NCI-H82 (cell line): ENCODE data around the gene FZD10.
A peak's percentile ranks its signal among the peaks of the same experiment; 100 is the strongest.

Experiments used
- DNase-seq: peaks from one replicate; lab custom pipeline; 2025; lab: John Stamatoyannopoulos, UW

FZD10 gene, protein sequence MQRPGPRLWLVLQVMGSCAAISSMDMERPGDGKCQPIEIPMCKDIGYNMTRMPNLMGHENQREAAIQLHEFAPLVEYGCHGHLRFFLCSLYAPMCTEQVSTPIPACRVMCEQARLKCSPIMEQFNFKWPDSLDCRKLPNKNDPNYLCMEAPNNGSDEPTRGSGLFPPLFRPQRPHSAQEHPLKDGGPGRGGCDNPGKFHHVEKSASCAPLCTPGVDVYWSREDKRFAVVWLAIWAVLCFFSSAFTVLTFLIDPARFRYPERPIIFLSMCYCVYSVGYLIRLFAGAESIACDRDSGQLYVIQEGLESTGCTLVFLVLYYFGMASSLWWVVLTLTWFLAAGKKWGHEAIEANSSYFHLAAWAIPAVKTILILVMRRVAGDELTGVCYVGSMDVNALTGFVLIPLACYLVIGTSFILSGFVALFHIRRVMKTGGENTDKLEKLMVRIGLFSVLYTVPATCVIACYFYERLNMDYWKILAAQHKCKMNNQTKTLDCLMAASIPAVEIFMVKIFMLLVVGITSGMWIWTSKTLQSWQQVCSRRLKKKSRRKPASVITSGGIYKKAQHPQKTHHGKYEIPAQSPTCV

DNA sequence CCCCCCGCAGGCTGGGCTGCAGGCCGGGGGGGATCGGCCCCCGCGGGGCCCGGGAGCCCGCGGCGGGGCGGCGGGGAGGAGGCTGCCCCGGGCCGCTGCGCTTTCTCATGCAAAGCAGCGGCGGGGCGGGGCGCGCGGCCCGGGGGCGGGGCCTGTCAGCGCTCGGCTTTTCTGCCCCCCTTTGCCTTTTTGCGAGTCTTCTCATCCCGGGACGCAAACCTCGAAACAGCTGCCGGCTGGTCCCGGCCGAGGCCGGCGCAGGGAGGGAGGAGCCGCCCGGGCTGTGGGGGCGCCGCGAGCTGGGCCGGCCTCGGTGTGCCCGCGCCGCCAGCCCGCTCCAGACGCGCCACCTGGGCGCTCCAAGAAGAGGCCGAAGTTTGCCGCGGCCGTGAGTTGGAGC lies at the start of gene FZD10:
Gene FZD10 (plus strand): TSS at position 198 of the 400 bp plus-strand sequence. CDS start 479 bp downstream, outside the sequence.
- DNase-seq = peak; percentile 18

- no peak for DNase-seq
These were observed 47.3 kb upstream of the FZD10 start for GRCh38 chr12:130114952-130115351.

GRCh38 chr12:130115646-130116045 lies 46.6 kb upstream of the FZD10 start:
- DNase-seq = no peak

- DNase-seq = no peak
These were observed 45.5 kb upstream of the FZD10 start for GRCh38 chr12:130116791-130117190.

GRCh38 chr12:130117233-130117632 lies 45.0 kb upstream of the FZD10 start:
- no peak for DNase-seq

- no peak for DNase-seq
These were observed 44.6 kb upstream of the FZD10 start for GRCh38 chr12:130117701-130118100.

DNA sequence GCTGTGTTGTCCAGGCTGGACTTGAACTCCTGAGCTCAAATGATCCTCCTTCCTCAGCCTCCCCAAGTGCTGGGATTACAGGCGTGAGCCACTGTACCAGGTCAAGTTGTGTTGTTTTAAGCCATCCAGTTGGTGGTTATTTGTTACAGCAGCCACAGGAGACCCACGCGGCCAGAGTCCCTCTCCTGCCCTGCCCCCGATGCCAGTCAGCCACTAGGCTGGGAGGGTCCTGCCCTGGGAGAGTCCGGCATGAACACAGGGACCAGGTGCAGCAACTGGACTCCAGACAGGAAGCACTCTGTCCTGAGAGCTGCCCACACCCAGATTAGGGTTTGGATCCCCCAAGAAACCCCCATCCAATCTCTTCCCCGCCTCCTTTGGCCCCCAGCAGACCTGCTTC lies 44.1 kb upstream of the FZD10 start:
- DNase-seq = no peak

DNA sequence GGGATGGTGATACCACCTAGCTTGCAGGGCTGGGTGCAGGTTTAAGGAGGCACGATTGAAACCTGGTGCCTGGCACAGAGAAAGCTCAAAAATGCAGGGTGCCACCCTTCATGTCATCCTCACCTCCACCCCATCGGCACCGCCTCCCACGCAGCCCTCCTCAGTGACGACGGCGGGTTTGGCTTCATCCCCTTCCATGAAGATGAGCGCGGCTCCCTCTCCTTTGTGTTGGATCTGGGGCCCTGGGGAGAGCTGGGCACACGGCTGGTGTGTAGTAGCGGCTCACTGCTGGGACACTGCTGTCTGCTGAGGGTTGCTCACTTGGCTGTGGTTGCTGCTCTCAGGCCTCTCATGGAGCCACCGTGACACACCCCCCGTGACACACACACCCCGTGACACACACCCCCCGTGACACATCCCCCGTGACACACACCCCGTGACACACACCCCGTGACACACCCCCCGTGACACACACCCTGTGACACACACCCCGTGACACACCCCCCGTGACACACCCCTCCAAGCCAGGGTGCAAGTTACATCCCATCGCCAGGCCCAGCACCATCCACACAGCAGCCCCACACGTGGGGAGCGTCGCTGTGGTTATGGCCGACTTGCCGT lies 42.9 kb upstream of the FZD10 start:
- DNase-seq = no peak

DNA sequence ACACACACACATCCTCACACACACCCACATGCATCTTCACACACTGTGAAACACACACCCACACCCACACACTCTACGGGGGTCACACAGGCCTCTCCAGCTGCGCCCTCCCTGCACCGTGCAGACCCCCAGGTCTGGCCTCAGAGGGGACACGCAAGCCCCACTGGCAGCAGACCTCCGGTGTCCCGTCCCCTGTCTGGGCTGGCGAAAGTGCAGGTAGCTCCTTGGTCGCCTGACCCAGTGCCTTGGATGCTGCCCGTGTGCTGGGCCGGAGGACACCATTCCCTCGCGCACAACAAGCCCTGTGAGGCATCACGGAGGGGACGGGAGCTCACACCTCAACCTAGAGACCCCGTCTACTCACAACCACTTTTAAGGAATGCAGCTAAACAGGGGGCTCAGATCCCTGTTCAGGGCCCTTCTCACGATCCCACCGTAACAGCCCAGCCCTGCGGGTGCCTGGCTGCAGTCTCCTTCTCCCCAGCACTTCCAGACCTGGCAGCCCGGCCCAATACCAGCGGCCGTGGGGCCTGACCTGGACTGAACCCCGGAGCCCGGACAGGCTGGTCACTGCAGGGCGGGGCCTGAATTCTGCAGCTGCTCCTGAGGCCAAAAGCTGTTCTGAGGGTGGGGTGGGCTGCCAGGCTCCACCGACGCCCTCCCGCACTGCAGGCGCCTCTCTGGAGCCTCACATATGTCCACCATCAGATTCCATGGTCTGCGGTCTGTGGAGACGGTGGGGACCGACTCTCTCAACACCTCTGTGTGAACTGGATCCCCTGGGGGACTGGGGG lies 42.1 kb upstream of the FZD10 start:
- DNase-seq = no peak

DNA sequence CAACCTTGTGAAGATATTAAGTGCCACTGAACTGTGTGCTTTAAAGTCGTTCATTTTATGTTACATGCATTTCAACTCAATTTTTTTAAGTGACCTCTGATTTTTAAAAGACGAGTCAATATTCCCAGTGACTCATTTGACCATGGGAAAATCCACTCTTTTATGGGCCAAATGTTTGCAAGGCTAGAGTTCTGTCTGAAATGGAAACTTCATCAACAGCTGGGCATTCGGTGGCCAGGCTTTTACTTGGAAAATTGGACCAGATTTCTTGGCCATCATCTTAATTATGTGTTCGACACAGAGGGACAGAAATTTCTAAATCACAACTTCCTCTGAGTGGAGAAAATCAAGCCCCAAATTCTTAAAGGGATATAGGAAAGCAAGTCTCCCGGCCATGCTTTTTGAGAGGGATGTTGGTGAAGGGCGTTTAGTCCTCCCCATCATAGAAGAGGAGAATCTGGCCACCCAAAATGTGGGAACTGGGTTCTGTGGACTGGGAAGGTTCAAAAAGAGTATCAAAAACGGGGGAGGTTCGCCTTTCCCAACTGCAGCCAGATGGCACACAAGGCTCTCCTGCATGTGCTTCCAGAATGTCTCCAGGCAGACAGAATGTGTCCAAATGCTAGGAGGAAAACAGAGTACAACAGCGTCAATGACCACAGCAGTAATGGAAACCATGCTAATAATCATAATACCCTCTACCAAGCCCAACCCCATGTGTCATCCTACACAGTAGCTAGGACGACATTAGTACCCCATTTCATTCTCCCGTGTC lies 40.9 kb upstream of the FZD10 start:
- DNase-seq = no peak

DNA sequence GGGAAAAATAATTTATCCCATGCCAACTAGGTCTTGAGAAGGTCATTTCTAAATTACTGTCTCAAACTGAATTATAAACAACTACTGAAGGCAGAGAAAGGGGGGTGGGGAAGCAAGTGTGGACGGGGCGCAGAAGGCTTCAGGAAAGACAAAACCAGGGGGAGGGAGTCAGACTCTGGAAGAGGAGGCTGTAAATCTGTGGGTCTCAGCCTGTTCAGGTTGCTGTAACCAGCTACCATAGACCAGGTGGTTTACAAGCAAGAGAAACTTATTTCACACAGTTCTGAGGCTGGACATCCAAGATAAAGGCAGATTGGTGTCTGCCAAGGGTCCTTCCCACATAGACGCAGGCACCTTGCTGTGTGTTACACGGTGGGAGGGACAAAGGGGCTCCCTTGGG lies 39.9 kb upstream of the FZD10 start:
- no peak for DNase-seq

- DNase-seq = no peak
These were observed 38.2 kb upstream of the FZD10 start for GRCh38 chr12:130124106-130124505.

DNA sequence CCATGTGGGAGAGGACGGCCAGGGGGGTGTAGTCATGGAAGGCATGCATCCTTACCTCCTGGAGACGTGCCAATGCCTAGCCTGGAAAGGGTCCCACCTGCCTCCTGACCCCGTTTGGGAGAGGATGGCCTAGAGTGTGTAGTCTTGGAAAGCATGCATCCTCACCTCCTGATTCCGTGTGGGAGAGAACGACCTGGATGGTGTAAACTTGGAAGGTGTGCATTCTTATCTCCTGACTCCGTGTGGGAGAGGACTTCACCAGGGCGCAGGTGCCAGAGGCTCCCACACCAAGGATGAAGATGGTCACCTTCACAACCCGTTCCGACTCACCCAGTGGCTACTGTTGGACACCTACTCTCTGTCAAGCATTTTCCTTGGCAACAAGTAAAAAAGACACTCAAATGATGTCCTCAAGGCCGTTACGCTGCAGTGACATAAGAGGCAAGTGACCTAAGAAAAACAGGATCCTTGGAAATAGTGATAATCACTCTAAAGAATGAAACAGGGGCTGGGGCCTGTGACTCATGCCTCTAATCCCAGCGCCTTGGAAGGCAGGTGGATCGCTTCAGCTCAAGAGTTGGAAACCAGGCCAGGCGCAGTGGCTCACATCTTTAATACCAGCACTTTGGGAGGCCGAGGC lies 37.5 kb upstream of the FZD10 start:
- DNase-seq = no peak

GRCh38 chr12:130126023-130126432 lies 36.2 kb upstream of the FZD10 start:
- DNase-seq = no peak

DNA sequence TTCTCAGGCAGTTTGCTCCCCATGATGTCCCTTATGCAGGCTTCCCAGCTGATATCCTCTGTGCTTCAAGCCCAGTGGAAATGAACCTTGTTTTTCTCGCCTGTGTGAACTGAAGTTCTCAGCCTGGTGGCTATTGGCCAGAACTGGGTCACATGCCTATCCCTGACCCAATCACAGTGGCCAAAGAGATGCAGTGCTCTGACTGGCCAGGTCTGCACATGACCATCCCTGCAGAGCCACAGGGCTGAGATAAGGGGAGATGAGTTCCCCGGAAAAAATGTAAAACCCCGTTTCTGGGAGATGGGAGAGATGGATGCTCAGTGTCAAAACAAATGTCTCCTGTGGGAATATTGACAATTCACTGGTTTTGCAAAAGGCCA lies 34.7 kb upstream of the FZD10 start:
- no peak for DNase-seq

DNA sequence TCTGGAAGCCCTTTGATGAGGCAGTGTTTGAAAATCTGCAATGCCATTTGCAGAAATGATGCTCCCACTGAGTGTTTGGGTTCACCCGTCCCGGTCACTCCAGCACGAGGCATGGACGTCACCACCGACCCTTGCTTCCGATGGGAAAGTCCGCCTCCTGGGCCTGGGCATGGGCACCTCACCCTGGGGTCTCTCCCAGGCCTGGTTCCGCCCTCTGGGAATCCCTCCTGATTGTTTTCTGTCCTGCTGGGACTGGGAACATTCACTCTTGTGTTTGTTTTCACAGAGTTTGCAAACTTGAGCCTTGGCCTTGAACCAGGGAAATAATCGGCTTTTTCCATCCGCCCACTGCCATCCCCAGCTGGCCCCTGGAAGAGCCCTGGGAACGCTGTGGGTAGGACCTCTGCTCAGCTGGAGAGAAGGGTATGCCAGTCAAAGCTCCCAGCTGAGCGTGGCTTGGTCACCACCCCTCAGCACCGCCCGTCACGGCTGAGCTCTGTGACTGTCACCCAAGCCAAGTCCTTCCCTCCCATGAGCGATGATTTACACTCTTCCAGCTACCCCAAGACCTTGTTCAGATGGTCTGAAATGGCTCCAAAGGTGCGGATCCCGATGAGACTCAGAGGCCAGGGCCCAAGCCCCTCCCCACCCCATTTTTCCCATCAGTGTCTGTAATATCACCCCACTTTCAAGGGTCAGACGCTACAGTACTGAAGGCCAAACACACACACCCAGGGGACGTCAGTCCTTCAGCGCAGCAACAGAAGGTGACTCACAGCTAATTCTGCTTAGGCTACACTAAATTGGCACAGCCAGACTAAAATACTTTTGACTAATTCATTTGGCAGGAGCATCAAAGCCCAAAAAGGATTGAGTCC lies 34.1 kb upstream of the FZD10 start:
- DNase-seq = no peak

- no peak for DNase-seq
These were observed 33.2 kb upstream of the FZD10 start for GRCh38 chr12:130128790-130129735.

DNA sequence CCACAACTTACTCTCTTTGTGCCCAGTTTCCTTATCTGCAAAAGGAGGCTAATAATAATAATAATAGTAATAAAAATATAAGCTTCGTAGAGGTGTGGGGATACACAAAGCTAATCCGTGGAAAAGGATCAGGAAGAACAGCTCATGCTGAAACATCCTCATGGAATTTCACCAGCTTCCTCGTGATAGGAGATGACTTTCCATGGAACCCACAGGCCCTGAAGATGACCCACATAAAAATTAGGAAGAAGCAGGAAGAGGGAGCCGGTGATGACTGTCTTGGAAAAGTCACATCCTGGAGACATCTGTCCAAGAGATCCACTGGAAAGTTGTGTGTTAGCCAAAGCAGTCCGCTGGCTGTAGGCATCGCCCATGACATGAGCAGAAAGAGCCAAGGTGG lies 31.9 kb upstream of the FZD10 start:
- no peak for DNase-seq

DNA sequence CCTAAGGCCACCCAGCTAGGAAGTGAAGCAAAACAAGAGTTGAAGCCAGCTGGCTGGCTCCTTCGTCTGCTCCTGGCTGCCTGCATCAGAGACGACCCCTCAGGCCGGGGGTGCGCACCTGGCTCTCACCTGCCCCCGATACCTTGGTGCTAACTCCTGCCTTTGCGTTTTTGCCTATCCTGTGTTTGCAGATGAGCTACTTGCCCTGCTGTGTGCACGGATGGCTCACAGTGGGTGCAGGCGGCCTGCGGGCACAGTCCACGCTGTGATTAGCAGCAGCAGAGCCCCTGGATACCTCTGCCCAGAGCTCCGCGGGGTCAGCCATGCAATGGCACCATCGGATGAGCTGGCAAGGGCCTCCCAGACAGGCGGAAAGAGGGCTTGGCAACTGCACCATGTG lies 31.2 kb upstream of the FZD10 start:
- no peak for DNase-seq
